DOHH2 (cell line): ENCODE results near the gene NAALADL2.

Experiments
- H3F3A ChIP-seq: fragments of 200-600 bp; sonication (generic), shearing (Covaris generic); 2 replicates; pipeline ENCODE4 v1.6.0; 2016; ENCODE audit warnings: antibody characterized with exemption, mild to moderate bottlenecking; ENCODE audit not compliant: control insufficient read depth, insufficient read depth
- H3K27ac ChIP-seq: fragments of 200-600 bp; sonication (generic); 2 replicates; pipeline ENCODE4 v1.5.1; 2014; ENCODE audit warnings: low read depth, mild to moderate bottlenecking, low read length, moderate library complexity
- H3K27me3 ChIP-seq: fragments of 200-600 bp; sonication (generic); 2 replicates; pipeline ENCODE4 v1.6.1; 2014; ENCODE audit warnings: mild to moderate bottlenecking, low read length, mixed read lengths; ENCODE audit not compliant: control insufficient read depth
- H3K36me3 ChIP-seq: fragments of 200-600 bp; sonication (generic); 2 replicates; pipeline ENCODE4 v1.6.1; 2014; ENCODE audit warnings: mild to moderate bottlenecking, low read length, moderate library complexity, mixed read lengths; ENCODE audit not compliant: control insufficient read depth
- H3K4me1 ChIP-seq: fragments of 200-600 bp; sonication (generic); 2 replicates; pipeline ENCODE4 v1.6.1; 2014; ENCODE audit warnings: mild to moderate bottlenecking, low read length, mixed read lengths; ENCODE audit not compliant: control insufficient read depth
- H3K4me2 ChIP-seq: fragments of 200-600 bp; sonication (generic); 2 replicates; pipeline ENCODE4 v1.6.0; 2014; ENCODE audit warnings: mild to moderate bottlenecking, low read length, moderate library complexity
- H3K4me3 ChIP-seq: fragments of 200-600 bp; sonication (generic); 2 replicates; pipeline ENCODE4 v1.5.1; 2014; ENCODE audit warnings: mild to moderate bottlenecking, low read length, mixed read lengths
- H3K79me2 ChIP-seq: fragments of 200-600 bp; sonication (generic); 2 replicates; pipeline ENCODE4 v1.6.1; 2014; ENCODE audit warnings: mild to moderate bottlenecking, low read length, mixed read lengths; ENCODE audit not compliant: control insufficient read depth
- H3K9me2 ChIP-seq: fragments of 200-600 bp; sonication (generic); replicated peaks from 2 replicates; pipeline ENCODE4 v1.6.1; 2014; ENCODE audit warnings: mild to moderate bottlenecking, low read length, mixed read lengths; ENCODE audit not compliant: control insufficient read depth
- H3K9me3 ChIP-seq: fragments of 200-600 bp; sonication (generic); 2 replicates; pipeline ENCODE4 v1.6.1; 2014; ENCODE audit warnings: antibody characterized with exemption, low read length, mixed read lengths; ENCODE audit not compliant: control insufficient read depth, insufficient read depth
- H4K20me1 ChIP-seq: fragments of 200-600 bp; sonication (generic); 2 replicates; pipeline ENCODE4 v1.6.0; 2014; ENCODE audit warnings: low read depth, mild to moderate bottlenecking, antibody characterized with exemption, low read length, moderate library complexity; ENCODE audit not compliant: control insufficient read depth, insufficient read depth
- EZH2phosphoT487 ChIP-seq: fragments of 200-600 bp; sonication (generic); IDR thresholded peaks from 2 replicates; pipeline ENCODE4 v1.6.1; 2017; ENCODE audit warnings: borderline replicate concordance, mild to moderate bottlenecking, antibody characterized with exemption, low read length, moderate library complexity, mixed read lengths
- TF ChIP-seq, protein P1 (sequence below): fragments of 200-600 bp; sonication (generic); IDR thresholded peaks from one replicate; pipeline ENCODE4 v1.5.1; 2014; ENCODE audit warnings: antibody characterized with exemption, mild to moderate bottlenecking, low read depth, low read length; ENCODE audit not compliant: poor library complexity, severe bottlenecking

Gene NAALADL2

GRCh38 chr3:175279457-175279856, 420.3 kb downstream of the NAALADL2 start:
- no peaks in the 10 kb centered on the region for H3K36me3 ChIP-seq
- no peaks in the 10 kb centered on the region for H3K27me3 ChIP-seq
- H3K4me2 ChIP-seq = no peak overlapping the region
- no peaks in the 10 kb centered on the region for H3K4me1 ChIP-seq
- no peaks in the 10 kb centered on the region for H3K79me2 ChIP-seq
- TF ChIP-seq, protein P1, sequence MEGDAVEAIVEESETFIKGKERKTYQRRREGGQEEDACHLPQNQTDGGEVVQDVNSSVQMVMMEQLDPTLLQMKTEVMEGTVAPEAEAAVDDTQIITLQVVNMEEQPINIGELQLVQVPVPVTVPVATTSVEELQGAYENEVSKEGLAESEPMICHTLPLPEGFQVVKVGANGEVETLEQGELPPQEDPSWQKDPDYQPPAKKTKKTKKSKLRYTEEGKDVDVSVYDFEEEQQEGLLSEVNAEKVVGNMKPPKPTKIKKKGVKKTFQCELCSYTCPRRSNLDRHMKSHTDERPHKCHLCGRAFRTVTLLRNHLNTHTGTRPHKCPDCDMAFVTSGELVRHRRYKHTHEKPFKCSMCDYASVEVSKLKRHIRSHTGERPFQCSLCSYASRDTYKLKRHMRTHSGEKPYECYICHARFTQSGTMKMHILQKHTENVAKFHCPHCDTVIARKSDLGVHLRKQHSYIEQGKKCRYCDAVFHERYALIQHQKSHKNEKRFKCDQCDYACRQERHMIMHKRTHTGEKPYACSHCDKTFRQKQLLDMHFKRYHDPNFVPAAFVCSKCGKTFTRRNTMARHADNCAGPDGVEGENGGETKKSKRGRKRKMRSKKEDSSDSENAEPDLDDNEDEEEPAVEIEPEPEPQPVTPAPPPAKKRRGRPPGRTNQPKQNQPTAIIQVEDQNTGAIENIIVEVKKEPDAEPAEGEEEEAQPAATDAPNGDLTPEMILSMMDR = no peak
- TF ChIP-seq EZH2phosphoT487 = no peak
- H3K9me3 ChIP-seq = no peaks in the 10 kb centered on the region
- H3K9me2 ChIP-seq = no peaks in the 10 kb centered on the region
- no peaks in the 10 kb centered on the region for H4K20me1 ChIP-seq
- no peak overlapping the region for H3K27ac ChIP-seq
- no peak overlapping the region for H3K4me3 ChIP-seq
- H3F3A ChIP-seq = no peaks in the 10 kb centered on the region

GRCh38 chr3:175279911-175280310, 420.8 kb downstream of the NAALADL2 start:
- no peak overlapping the region for H3K27ac ChIP-seq
- H3K4me2 ChIP-seq = no peak overlapping the region
- H3K9me2 ChIP-seq = no peaks in the 10 kb centered on the region
- H3F3A ChIP-seq = no peaks in the 10 kb centered on the region
- H3K79me2 ChIP-seq = no peaks in the 10 kb centered on the region
- H3K36me3 ChIP-seq = no peaks in the 10 kb centered on the region
- H3K4me3 ChIP-seq = no peak overlapping the region
- H3K9me3 ChIP-seq = no peaks in the 10 kb centered on the region
- TF ChIP-seq EZH2phosphoT487 = no peak
- TF ChIP-seq, protein P1 = no peak
- no peaks in the 10 kb centered on the region for H3K27me3 ChIP-seq
- H4K20me1 ChIP-seq = no peaks in the 10 kb centered on the region
- no peaks in the 10 kb centered on the region for H3K4me1 ChIP-seq

GRCh38 chr3:175287361-175287963, 428.3 kb downstream of the NAALADL2 start:
- Histone ChIP-seq H3K4me3 (no peak overlapping the region), H3K9me2 (no peaks in the 10 kb centered on the region), H3K9me3 (no peaks in the 10 kb centered on the region), H3K4me2 (no peak overlapping the region), H3K4me1 (no peaks in the 10 kb centered on the region), H3K36me3 (no peaks in the 10 kb centered on the region), H3K27me3 (no peaks in the 10 kb centered on the region), H3F3A (no peaks in the 10 kb centered on the region), H3K79me2 (no peaks in the 10 kb centered on the region), H4K20me1 (no peaks in the 10 kb centered on the region), H3K27ac (no peak overlapping the region)
- no peak for TF ChIP-seq EZH2phosphoT487
- TF ChIP-seq, protein P1 = no peak
